22Rv1 (cell line): ENCODE measurements around the gene WDFY4.

Source experiments
- ZFX ChIP-seq: fragments of 450-650 bp; IDR thresholded peaks from 2 replicates; pipeline ENCODE4 v1.6.1; 2017; ENCODE audit warnings: antibody characterized with exemption, borderline replicate concordance
- TF ChIP-seq, protein P1 (sequence below): fragments of 450-650 bp; IDR thresholded peaks from 2 replicates; pipeline ENCODE4 v1.5.1; 2017; ENCODE audit warnings: mild to moderate bottlenecking

DNA sequence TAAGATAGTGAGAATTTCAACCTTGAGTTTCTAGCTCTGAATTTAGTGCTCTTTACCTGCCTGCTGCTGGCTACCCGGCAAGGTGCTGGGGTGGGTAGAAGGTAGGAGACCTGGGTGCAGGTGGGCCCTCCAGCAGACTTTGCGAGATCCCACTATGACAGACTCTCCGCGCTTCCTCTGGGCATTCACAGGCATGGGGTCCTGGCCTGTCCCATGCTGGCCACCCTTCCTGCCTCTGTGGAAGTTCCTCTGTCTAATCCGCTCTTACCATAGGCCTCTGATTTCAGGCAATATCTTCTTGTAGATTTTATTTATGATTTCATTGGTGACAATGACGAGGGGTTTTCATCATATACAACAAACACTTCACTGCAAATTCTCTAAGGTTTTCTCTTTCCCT is 1.2 kb upstream of the WDFY4 start:
- TF ChIP-seq, protein P1, sequence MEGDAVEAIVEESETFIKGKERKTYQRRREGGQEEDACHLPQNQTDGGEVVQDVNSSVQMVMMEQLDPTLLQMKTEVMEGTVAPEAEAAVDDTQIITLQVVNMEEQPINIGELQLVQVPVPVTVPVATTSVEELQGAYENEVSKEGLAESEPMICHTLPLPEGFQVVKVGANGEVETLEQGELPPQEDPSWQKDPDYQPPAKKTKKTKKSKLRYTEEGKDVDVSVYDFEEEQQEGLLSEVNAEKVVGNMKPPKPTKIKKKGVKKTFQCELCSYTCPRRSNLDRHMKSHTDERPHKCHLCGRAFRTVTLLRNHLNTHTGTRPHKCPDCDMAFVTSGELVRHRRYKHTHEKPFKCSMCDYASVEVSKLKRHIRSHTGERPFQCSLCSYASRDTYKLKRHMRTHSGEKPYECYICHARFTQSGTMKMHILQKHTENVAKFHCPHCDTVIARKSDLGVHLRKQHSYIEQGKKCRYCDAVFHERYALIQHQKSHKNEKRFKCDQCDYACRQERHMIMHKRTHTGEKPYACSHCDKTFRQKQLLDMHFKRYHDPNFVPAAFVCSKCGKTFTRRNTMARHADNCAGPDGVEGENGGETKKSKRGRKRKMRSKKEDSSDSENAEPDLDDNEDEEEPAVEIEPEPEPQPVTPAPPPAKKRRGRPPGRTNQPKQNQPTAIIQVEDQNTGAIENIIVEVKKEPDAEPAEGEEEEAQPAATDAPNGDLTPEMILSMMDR = no peak
- TF ChIP-seq ZFX = no peak
